DOHH2 (cell line): Measurements from ENCODE around the gene APBB1.

ENCODE experiments used
- CTCF ChIP-seq: fragments of 200-600 bp; sonication (generic); IDR thresholded peaks from one replicate; pipeline ENCODE4 v1.5.1; 2014; ENCODE audit warnings: antibody characterized with exemption, mild to moderate bottlenecking, low read depth, low read length; ENCODE audit not compliant: poor library complexity, severe bottlenecking
- EZH2phosphoT487 ChIP-seq: fragments of 200-600 bp; sonication (generic); IDR thresholded peaks from 2 replicates; pipeline ENCODE4 v1.6.1; 2017; ENCODE audit warnings: borderline replicate concordance, mild to moderate bottlenecking, antibody characterized with exemption, low read length, moderate library complexity, mixed read lengths

GRCh38 chr11:6354651-6355485, 64.0 kb downstream of the APBB1 start:
- no peak for TF ChIP-seq CTCF
- TF ChIP-seq EZH2phosphoT487 = no peak
